Esophagus squamous epithelium (tissue), 4 donors: ENCODE data around the gene RARS2.

Experiments used
- POLR2A ChIP-seq, 4 donors: fragments of 450-650 bp; IDR thresholded peaks; one replicate each; pipeline ENCODE4 v1.6.1; 2017; ENCODE audit warnings: antibody characterized with exemption in 4 of 4, mild to moderate bottlenecking in 4 of 4, moderate library complexity in 3 of 4
- TF ChIP-seq, protein P1 (sequence below), 6 experiments: fragments of 450-650 bp in 4 of 6; fragments of 200-600 bp in 2 of 6; sonication (generic) in 2 of 6; IDR thresholded peaks; one replicate each; pipeline ENCODE4 v1.5.1; 2016 to 2019; ENCODE audit warnings: antibody characterized with exemption in 6 of 6, mild to moderate bottlenecking in 4 of 6, moderate library complexity in 4 of 6

DNA sequence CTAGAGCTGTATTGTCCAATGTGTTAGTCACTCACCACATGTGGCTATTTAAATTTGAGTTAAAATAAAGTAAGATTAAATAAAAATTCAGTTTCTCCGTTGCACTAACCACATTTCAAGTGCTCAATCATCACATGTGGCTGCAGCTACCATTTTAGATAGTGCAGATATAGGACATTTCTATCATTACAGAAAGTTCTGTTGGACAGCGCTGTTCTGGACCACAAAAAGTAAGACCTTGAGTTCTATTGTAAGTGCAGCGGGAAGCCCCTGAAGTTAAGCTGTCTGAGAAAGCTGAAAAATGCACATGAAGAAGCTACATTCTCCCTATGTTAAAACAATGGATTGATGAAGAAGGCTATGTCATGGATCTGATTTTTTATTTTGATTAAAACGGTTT lies 1.2 kb upstream of the RARS2 start:
- TF ChIP-seq, protein P1, sequence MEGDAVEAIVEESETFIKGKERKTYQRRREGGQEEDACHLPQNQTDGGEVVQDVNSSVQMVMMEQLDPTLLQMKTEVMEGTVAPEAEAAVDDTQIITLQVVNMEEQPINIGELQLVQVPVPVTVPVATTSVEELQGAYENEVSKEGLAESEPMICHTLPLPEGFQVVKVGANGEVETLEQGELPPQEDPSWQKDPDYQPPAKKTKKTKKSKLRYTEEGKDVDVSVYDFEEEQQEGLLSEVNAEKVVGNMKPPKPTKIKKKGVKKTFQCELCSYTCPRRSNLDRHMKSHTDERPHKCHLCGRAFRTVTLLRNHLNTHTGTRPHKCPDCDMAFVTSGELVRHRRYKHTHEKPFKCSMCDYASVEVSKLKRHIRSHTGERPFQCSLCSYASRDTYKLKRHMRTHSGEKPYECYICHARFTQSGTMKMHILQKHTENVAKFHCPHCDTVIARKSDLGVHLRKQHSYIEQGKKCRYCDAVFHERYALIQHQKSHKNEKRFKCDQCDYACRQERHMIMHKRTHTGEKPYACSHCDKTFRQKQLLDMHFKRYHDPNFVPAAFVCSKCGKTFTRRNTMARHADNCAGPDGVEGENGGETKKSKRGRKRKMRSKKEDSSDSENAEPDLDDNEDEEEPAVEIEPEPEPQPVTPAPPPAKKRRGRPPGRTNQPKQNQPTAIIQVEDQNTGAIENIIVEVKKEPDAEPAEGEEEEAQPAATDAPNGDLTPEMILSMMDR (IDR thresholded peaks at IDR 0.05) = no peak
- no peak for TF ChIP-seq POLR2A (IDR thresholded peaks at IDR 0.05)
